HG03095 (cell line): ENCODE data around the gene NIN.

ENCODE experiments used
- ATAC-seq: cut with Tn5 transposase; IDR thresholded peaks from one replicate; pipeline ENCODE4 v1.9.1; 2021; ENCODE audit warnings: moderate library complexity; ENCODE audit not compliant: unreplicated experiment

Gene NIN

GRCh38 chr14:50768680-50769079 is 62.3 kb downstream of the NIN start:
- no peak for ATAC-seq

GRCh38 chr14:50766338-50766886 is 64.5 kb downstream of the NIN start:
- no peak for ATAC-seq

- ATAC-seq: no peak
Observed at GRCh38 chr14:50763382-50764007, 67.5 kb downstream of the NIN start.

DNA sequence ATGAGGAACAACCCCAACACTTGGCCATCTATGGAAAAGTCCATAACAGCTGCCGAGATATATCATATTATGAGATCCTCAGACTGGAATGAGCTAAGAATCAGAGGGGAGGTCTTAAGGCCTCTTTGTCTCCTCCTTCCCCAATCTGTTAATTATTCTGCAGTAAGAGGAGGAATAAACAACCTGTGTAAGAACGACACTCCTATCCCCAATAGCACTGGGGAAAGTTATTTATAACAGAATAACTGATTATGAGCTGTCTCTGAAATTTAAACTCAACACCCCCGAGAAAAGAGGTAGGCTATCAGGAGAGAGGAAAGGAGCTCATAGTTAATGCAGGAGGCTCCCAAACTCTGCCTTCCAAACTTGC is 68.0 kb downstream of the NIN start:
- no peak for ATAC-seq

DNA sequence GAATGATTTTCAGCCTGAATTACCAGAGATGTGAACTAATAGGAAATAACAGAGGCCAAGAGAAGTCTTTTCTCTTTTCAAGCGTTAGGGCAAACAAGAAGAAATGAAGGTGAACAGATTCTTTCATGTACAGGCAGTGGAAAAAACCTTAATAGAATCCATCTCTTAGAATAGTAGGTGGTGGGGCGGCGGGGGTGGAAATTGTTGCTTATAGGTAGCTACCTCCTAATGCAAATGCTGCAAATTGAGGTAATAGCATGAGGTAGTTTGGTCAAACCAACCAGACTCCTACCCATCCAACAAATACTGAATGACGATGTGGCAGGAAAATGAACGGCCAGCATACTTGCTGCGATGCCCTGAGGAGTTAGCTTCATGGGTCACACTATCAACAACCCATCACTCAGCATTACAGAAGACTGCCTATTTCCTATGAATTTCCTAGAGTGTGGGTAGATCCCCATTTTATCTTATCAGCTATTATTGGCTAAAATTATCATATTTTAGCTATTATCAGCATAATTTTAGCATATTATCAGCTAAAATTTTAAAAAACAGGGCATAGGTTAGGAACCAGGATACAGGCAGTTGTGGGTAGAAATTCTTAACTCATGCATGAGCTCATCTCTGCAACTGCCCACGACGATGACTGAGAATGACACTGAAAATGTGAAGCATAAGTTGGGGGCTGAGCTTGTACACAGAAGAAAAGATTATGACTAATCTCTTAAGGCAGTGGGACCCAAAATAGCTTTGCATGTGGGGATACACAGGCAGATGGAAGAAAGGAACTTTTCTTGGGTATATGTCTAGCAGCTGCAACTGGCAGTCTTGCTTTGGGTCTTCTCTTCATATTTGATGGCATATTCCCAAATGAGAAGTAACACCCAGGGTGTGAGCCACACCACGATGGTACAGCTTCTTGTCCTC is 68.7 kb downstream of the NIN start:
- ATAC-seq: peak; percentile 91

GRCh38 chr14:50759800-50760543 is 71.0 kb downstream of the NIN start:
- ATAC-seq: no peak

- no peak for ATAC-seq
Observed at GRCh38 chr14:50758945-50759344, 72.0 kb downstream of the NIN start.

- ATAC-seq: no peak
Observed at GRCh38 chr14:50758305-50758704, 72.7 kb downstream of the NIN start.

DNA sequence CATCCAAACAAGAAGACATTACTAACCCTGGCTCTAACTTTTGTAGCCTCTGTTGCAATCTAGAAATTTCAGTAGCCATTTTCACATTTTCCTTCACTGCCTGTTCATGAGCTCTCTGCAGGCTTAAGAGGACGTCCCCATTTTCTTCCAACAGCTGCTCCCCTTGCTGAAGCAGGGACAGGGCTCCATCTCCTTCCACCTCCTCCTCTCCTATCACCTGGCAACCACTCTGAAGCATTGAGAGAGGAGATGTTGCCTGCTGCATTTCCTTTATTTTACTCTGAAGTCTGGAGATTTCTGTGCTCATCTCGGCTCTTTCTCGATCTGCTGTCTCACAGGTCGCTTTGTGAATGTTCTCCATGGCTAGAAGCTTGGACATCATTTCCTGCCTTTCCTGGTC is 73.3 kb downstream of the NIN start:
- ATAC-seq: no peak

GRCh38 chr14:50756300-50756699 is 74.7 kb downstream of the NIN start:
- ATAC-seq: no peak

GRCh38 chr14:50750323-50750722 is 80.6 kb downstream of the NIN start:
- ATAC-seq: no peak

DNA sequence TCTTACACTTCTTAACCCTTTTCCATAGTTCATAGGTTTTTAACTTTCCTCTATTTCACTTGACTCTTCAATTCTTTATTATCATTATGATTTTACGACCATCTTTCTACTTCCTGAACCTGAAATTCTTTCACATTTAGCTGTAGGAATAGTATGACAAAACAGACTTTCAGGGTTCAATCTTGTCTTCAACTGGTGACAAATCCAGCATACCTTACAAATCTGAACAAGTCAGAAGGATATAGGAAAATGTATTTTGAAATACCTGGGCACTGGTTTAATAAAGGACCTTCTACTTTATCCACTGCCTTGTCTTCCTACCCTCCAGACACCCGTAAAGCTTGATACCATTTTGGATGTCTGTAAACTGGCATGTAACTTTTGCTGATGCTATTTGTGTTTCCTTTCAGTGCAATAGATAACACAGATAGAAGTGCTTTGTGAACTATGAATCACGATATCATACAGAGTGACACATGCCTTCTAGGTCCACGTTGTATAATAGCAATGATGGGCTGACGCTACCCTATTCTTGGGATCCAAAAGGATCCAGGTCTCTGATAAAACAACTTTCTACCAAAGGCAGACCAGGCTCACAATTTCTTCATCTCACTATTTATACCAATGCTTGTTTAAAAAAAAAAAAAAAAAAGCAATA is 85.4 kb downstream of the NIN start:
- no peak for ATAC-seq

DNA sequence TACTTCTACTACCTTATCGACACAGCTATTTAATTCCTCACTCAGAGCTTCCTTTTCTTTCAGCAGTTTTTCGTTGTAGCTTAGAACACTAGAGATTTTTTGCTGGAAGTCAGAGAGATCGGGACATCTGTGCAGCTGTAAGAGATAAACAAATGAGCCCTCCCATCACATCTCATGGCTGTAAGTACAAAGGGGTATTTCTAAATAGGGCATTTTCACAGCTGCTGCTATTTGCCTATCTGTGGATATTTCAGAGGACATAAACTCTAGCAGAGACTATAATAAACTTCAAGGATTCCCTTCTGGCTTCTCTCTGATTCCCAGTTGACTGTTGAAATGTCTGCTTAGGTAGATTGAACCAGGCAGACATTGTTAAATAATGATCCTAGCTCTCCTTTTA is 86.7 kb downstream of the NIN start:
- ATAC-seq: no peak

DNA sequence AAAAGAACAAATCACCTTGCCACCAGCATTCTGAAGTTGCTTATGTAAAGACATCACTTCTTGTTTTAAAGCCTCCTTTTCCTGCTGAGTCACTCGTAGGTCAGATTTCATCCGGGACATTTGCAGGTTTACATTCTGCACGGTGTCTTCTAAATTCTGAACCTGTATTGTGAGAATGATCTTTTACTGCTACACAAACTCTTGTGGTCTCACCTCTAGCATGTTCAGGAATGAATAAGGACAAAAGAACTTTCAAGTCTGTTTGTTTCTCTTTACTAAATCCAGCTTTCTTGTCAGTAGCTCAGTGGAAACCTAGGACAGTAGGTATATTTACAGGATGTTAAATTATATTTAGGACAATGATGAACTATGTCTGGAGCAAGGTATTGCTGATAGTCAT is 89.4 kb downstream of the NIN start:
- no peak for ATAC-seq

GRCh38 chr14:50740856-50741255 is 90.1 kb downstream of the NIN start:
- no peak for ATAC-seq

GRCh38 chr14:50739186-50739585 is 91.8 kb downstream of the NIN start:
- ATAC-seq: no peak

GRCh38 chr14:50736932-50737419 is 94.0 kb downstream of the NIN start:
- ATAC-seq: peak; percentile 78

- ATAC-seq: no peak
Observed at GRCh38 chr14:50734950-50735695, 95.8 kb downstream of the NIN start.

- no peak for ATAC-seq
Observed at GRCh38 chr14:50733494-50733893, 97.5 kb downstream of the NIN start.

- no peak for ATAC-seq
Observed at GRCh38 chr14:50728836-50729235, 102.1 kb downstream of the NIN start.
